Peyer's patch (tissue), 4 donors: ENCODE measurements around the gene LZTS3. TPM values are rescaled to one million over a fixed set of nuclear protein-coding genes. Genes with fewer than 3 reads are reported as not detected.
"Not testable (repeated sequence)": the region's sequence is repeated elsewhere in the genome, so short reads cannot be mapped to it uniquely, and the experiment has no call there.

Experiments used
- DNase-seq, 3 donors: peaks; one replicate each; pipeline ENCODE4 v3.0.0-alpha.2; 2017 to 2019
- H3K27ac ChIP-seq, 4 donors: fragments of 200-600 bp; sonication (generic); one replicate each; pipeline ENCODE4 v1.5.1; 2016 to 2019
- H3K27me3 ChIP-seq, 2 donors: fragments of 200-600 bp; sonication (generic); one replicate each; pipeline ENCODE4 v1.5.1; 2019
- H3K36me3 ChIP-seq, 3 donors: fragments of 200-600 bp; sonication (generic); one replicate each; pipeline ENCODE4 v1.5.1; 2016 to 2019
- H3K4me1 ChIP-seq, 4 donors: fragments of 200-600 bp; sonication (generic); one replicate each; pipeline ENCODE4 v1.5.1; 2016 to 2019
- H3K4me3 ChIP-seq, 4 donors: fragments of 200-600 bp; sonication (generic); 1 replicate in 3 of 4; 2 replicates in 1 of 4; pipeline ENCODE4 v1.5.1; 2016 to 2019; ENCODE audit warnings: mild to moderate bottlenecking in 1 of 4
- H3K9me3 ChIP-seq, 4 donors: fragments of 200-600 bp; sonication (generic); one replicate each; pipeline ENCODE4 v1.5.1; 2016 to 2019; ENCODE audit warnings: mild to moderate bottlenecking in 1 of 4
- CTCF ChIP-seq, 6 experiments: fragments of 450-650 bp in 4 of 6; fragments of 200-600 bp in 2 of 6; sonication (generic) in 1 of 6; IDR thresholded peaks; one replicate each; pipeline ENCODE4 v1.5.1; 2017 to 2019; ENCODE audit warnings: antibody characterized with exemption in 6 of 6, mild to moderate bottlenecking in 3 of 6, moderate library complexity in 1 of 6
- POLR2A ChIP-seq, 2 donors: fragments of 450-650 bp; IDR thresholded peaks; one replicate each; pipeline ENCODE4 v1.5.1; 2017; ENCODE audit warnings: antibody characterized with exemption in 2 of 2, mild to moderate bottlenecking in 2 of 2, moderate library complexity in 2 of 2
- total RNA-seq, 4 donors: library from RNA; depleted of rRNA; stranded (reverse); fragments of >200 nt; gene quantifications; one replicate each; pipeline ENCODE4 v1.1.0, GENCODE V29; 2016

LZTS3 gene
- total RNA-seq, 4 donors from 2014 or later: 24.3 to 38.4 (median 33.8) TPM

DNA sequence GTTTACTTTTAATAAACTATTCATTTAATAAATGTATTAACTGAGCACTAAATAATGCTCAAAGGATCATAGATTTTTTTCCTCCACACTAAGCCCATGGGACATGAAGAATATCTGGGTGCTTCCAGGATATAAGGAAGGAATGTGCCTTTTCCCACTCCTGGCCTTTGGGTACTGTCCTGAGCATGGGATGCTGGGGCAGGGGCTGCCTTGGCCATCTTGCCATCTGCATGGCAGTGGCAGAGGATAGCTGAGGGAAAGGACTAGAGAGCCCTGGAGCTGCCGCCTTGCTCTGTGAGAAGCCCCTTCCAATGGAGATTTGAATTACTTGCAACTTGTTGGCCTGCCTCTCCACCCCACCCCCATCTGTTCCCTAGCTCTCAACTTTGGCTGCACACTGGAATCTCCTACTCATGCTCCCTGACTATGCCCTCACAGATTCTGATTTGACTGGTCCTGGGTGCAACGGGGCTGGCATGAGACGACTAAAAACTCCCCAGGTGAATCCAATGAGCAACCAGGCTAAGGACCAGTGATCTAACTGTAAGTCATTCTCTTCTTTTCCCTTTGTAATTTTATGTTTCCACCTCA lies 15.6 kb upstream of the LZTS3 start:
- Histone ChIP-seq H3K27ac (no peak overlapping the region), H3K4me3 (no peak overlapping the region), H3K36me3 (peaks cover 0 to 47% (median 0%) of the 10 kb centered on the region in 3 donors), H3K27me3 (no peaks in the 10 kb centered on the region), H3K4me1 (no peaks in the 10 kb centered on the region), H3K9me3 (no peaks in the 10 kb centered on the region)
- TF ChIP-seq POLR2A (IDR thresholded peaks at IDR 0.05) (no peak), CTCF (IDR thresholded peaks at IDR 0.05) (no peak)
- DNase-seq: no peak

GRCh38 chr20:3187861-3188260 lies 14.5 kb upstream of the LZTS3 start:
- H3K36me3 ChIP-seq: peaks cover 0 to 36% (median 0%) of the 10 kb centered on the region in 3 donors
- H3K4me3 ChIP-seq, H3K27me3 ChIP-seq, H3K27ac ChIP-seq, H3K9me3 ChIP-seq, DNase-seq, H3K4me1 ChIP-seq: not testable (repeated sequence)

GRCh38 chr20:3183896-3184612 lies 10.7 kb upstream of the LZTS3 start:
- Histone ChIP-seq H3K4me3 (no peak overlapping the region), H3K9me3 (no peaks in the 10 kb centered on the region), H3K27ac (no peak overlapping the region), H3K27me3 (no peaks in the 10 kb centered on the region), H3K4me1 (no peaks in the 10 kb centered on the region), H3K36me3 (no peaks in the 10 kb centered on the region)
- TF ChIP-seq CTCF (IDR thresholded peaks at IDR 0.05): no peak
- TF ChIP-seq POLR2A (IDR thresholded peaks at IDR 0.05): no peak
- DNase-seq: no peak

DNA sequence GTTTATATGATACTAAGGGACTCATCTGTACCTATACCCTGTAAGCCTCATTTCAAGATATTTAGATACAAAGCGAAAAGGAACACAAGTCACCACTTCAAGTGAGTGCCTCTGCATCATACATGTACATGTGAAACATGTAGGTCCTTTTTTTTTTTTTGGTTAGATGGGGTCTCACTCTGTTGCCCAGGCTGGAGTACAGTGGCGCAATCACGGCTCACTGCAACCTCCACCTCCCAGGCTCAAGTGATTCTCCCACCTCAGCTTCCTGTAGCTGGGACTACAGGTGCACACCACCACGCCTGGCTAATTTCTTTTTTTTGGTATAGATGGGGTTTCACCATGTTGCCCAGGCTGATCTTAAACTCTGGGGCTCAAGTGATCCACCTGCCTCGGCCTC lies 9.1 kb upstream of the LZTS3 start:
- H3K27me3 ChIP-seq, DNase-seq, H3K4me3 ChIP-seq, H3K9me3 ChIP-seq, H3K27ac ChIP-seq, H3K36me3 ChIP-seq, H3K4me1 ChIP-seq: not testable (repeated sequence)

- Histone ChIP-seq H3K4me3 (no peak overlapping the region), H3K27me3 (no peaks in the 10 kb centered on the region), H3K27ac (no peak overlapping the region), H3K9me3 (no peaks in the 10 kb centered on the region), H3K4me1 (no peaks in the 10 kb centered on the region), H3K36me3 (no peaks in the 10 kb centered on the region)
- no peak for TF ChIP-seq POLR2A (IDR thresholded peaks at IDR 0.05)
- TF ChIP-seq CTCF (IDR thresholded peaks at IDR 0.05): no peak
- DNase-seq: no peak
Measured at GRCh38 chr20:3181270-3181669, 7.9 kb upstream of the LZTS3 start.

DNA sequence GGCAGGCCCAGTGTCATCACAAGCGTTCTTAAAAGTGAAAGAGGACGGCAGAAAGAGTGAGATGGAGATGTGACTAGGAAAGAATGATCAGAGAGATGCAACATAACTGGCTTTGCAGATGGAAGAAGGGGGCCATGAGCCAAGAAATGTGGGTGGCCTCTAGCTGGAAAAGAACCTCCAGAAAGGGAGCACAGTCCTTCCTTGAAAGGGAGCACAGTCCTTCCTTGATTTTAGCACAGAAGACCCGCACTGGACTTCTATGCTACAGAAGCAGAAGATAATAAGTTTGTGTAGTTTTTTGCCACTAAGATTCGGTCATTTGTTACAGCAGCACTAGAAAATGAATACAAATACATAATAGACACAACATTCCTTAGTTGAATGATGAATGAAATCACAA lies 7.0 kb upstream of the LZTS3 start:
- DNase-seq: no peak
- no peaks in the 10 kb centered on the region for H3K9me3 ChIP-seq
- no peaks in the 10 kb centered on the region for H3K27me3 ChIP-seq
- no peaks in the 10 kb centered on the region for H3K36me3 ChIP-seq
- no peak for TF ChIP-seq CTCF (IDR thresholded peaks at IDR 0.05)
- no peak for TF ChIP-seq POLR2A (IDR thresholded peaks at IDR 0.05)
- H3K4me1 ChIP-seq: no peaks in the 10 kb centered on the region
- H3K27ac ChIP-seq: no peak overlapping the region
- no peak overlapping the region for H3K4me3 ChIP-seq
